OCI-LY3 (cell line): ENCODE results near the gene SLC26A6.

Experiments
- H2AFZ ChIP-seq: fragments of 200-600, 300-600 bp; shearing (Covaris generic); 2 replicates; pipeline ENCODE4 v1.6.0; 2014; ENCODE audit warnings: antibody characterized with exemption, low read depth, low read length
- H3K27ac ChIP-seq: fragments of 200-600, 300-600 bp; sonication (generic); 2 replicates; pipeline ENCODE4 v1.5.1; 2014; ENCODE audit warnings: mild to moderate bottlenecking, low read length, moderate library complexity, mixed read lengths
- H3K27me3 ChIP-seq: fragments of 200-600, 300-600 bp; sonication (generic); 2 replicates; pipeline ENCODE4 v1.6.1; 2014; ENCODE audit warnings: low read depth, low read length, mixed read lengths
- H3K36me3 ChIP-seq: fragments of 200-600, 300-600 bp; sonication (generic); replicated peaks from 2 replicates; pipeline ENCODE3; 2014; ENCODE audit warnings: low read depth, low read length, mixed read lengths
- H3K4me1 ChIP-seq: fragments of 300-600, 200-600 bp; sonication (generic); 2 replicates; pipeline ENCODE4 v1.6.1; 2014; ENCODE audit warnings: low read length, mixed read lengths
- H3K4me2 ChIP-seq: fragments of 200-600, 300-600 bp; sonication (generic); 2 replicates; pipeline ENCODE4 v1.6.1; 2014; ENCODE audit warnings: low read length, mixed read lengths
- H3K4me3 ChIP-seq: fragments of 300-600, 200-600 bp; sonication (generic); 2 replicates; pipeline ENCODE4 v1.5.1; 2014; ENCODE audit warnings: antibody characterized with exemption, mild to moderate bottlenecking, low read length, moderate library complexity
- H3K79me2 ChIP-seq: fragments of 300-600, 200-600 bp; shearing (Covaris generic); 2 replicates; pipeline ENCODE4 v1.6.1; 2014; ENCODE audit warnings: mild to moderate bottlenecking, low read length, mixed read lengths
- H3K9ac ChIP-seq: fragments of 300-600, 200-600 bp; shearing (Covaris generic); 2 replicates; pipeline ENCODE4 v1.6.0; 2014; ENCODE audit warnings: mild to moderate bottlenecking, low read length, moderate library complexity
- H3K9me3 ChIP-seq: fragments of 200-600, 300-600 bp; shearing (Covaris generic); 2 replicates; pipeline ENCODE4 v1.6.1; 2014; ENCODE audit warnings: low read length, mixed read lengths; ENCODE audit not compliant: insufficient read depth
- H4K20me1 ChIP-seq: fragments of 200-600, 300-600 bp; sonication (generic); 2 replicates; pipeline ENCODE4 v1.6.1; 2016; ENCODE audit warnings: low read length, mixed read lengths; ENCODE audit not compliant: insufficient read depth
- EZH2phosphoT487 ChIP-seq: fragments of 200-600 bp; shearing (Covaris generic); IDR thresholded peaks from 2 replicates; pipeline ENCODE4 v1.6.1; 2018; ENCODE audit warnings: antibody characterized with exemption, mixed run types, low read depth
- TF ChIP-seq, protein P1 (sequence below): fragments of 200-600, 300-600 bp; sonication (generic); IDR thresholded peaks from 2 replicates; pipeline ENCODE4 v1.5.1; 2014; ENCODE audit warnings: antibody characterized with exemption, low read length, low read depth

SLC26A6 gene

GRCh38 chr3:48656061-48656840 is 21.0 kb upstream of the SLC26A6 start:
- Histone ChIP-seq H4K20me1 (no peaks in the 10 kb centered on the region; the same call in 1 of the 2 replicates), H3K4me2 (no peak overlapping the region), H3K27me3 (no peaks in the 10 kb centered on the region), H2AFZ (no peak overlapping the region), H3K27ac (no peak overlapping the region), H3K9me3 (no peaks in the 10 kb centered on the region), H3K36me3 (peaks cover 6% of the 10 kb centered on the region), H3K4me1 (no peaks in the 10 kb centered on the region), H3K79me2 (no peaks in the 10 kb centered on the region), H3K4me3 (no peak overlapping the region), H3K9ac (no peak overlapping the region)
- TF ChIP-seq, protein P1, sequence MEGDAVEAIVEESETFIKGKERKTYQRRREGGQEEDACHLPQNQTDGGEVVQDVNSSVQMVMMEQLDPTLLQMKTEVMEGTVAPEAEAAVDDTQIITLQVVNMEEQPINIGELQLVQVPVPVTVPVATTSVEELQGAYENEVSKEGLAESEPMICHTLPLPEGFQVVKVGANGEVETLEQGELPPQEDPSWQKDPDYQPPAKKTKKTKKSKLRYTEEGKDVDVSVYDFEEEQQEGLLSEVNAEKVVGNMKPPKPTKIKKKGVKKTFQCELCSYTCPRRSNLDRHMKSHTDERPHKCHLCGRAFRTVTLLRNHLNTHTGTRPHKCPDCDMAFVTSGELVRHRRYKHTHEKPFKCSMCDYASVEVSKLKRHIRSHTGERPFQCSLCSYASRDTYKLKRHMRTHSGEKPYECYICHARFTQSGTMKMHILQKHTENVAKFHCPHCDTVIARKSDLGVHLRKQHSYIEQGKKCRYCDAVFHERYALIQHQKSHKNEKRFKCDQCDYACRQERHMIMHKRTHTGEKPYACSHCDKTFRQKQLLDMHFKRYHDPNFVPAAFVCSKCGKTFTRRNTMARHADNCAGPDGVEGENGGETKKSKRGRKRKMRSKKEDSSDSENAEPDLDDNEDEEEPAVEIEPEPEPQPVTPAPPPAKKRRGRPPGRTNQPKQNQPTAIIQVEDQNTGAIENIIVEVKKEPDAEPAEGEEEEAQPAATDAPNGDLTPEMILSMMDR = no peak
- TF ChIP-seq EZH2phosphoT487 = no peak

GRCh38 chr3:48655606-48656005 is 20.3 kb upstream of the SLC26A6 start:
- Histone ChIP-seq H3K27ac (no peak overlapping the region), H4K20me1 (no peaks in the 10 kb centered on the region; the same call in 1 of the 2 replicates), H3K36me3 (peaks cover 1% of the 10 kb centered on the region), H3K9me3 (no peaks in the 10 kb centered on the region), H3K79me2 (no peaks in the 10 kb centered on the region), H2AFZ (no peak overlapping the region), H3K9ac (no peak overlapping the region), H3K4me1 (no peaks in the 10 kb centered on the region), H3K4me2 (no peak overlapping the region), H3K4me3 (no peak overlapping the region), H3K27me3 (no peaks in the 10 kb centered on the region)
- no peak for TF ChIP-seq EZH2phosphoT487
- TF ChIP-seq, protein P1 = no peak

DNA sequence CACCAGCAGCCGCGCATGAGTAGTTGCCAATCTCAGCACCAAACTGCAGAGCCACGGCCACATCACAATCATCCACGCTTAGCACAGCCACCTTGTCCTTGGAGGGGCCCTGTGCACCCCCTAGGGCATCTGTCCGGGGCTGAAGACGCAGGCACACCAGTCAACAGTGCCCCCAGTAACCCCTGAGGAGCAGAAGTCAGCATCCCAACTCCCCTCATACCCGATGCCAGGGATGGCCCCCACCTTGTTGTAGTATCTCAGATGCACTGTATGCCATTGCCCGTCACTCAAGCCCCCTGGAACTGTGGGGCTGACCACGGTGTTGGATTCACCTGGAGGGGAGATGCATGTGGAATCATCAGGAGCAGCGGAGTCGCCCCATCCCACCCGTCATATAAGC is 19.8 kb upstream of the SLC26A6 start:
- H3K4me3 ChIP-seq = no peak overlapping the region
- no peaks in the 10 kb centered on the region for H3K9me3 ChIP-seq
- no peak for TF ChIP-seq EZH2phosphoT487
- TF ChIP-seq, protein P1 = no peak
- H3K9ac ChIP-seq = no peak overlapping the region
- no peaks in the 10 kb centered on the region for H3K79me2 ChIP-seq
- H3K27me3 ChIP-seq = no peaks in the 10 kb centered on the region
- no peaks in the 10 kb centered on the region for H3K4me1 ChIP-seq
- no peak overlapping the region for H3K27ac ChIP-seq
- no peak overlapping the region for H2AFZ ChIP-seq
- no peaks in the 10 kb centered on the region; the same call in 1 of the 2 replicates for H4K20me1 ChIP-seq
- no peak overlapping the region for H3K4me2 ChIP-seq
- H3K36me3 ChIP-seq = no peaks in the 10 kb centered on the region

DNA sequence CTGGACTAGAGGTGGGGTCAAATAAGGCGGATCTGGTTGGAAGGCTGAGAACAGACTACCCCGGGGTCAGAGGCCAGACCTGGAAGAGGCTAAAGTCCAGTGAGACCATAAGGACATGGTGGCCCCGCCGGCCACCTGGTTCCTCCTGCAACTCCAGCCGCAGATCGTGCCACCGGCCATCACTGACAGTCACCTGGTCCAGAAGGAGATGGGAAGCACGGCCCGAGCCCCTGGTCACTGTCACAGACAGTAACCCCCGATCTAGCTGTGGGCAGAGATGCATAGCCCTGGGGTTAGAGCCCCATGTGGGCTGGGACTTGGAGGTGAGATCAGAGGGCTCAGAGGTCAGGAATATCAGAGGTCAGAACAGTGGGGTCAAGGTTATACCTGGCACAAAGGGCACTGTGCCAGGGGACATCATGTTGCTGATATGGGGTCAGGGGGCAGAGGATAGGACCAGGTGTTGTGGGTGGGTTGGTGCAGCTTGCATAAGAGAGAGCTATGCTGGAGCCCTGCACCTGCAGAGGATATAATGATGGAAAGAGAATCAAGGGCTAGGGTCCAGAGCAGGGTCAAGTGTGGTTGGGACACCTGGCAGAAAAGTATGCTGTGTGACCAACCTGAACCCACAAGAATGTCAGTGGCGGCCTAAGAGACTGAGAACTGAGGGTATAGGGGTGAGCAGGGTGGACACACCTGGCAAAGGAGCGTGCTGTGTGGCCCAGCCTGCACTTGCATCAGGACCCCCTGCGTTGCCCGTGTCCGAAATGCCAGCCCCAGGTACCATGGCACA is 17.9 kb upstream of the SLC26A6 start:
- Histone ChIP-seq H3K79me2 (no peaks in the 10 kb centered on the region), H3K9ac (no peak overlapping the region), H3K4me2 (no peak overlapping the region), H3K4me1 (no peaks in the 10 kb centered on the region), H4K20me1 (no peaks in the 10 kb centered on the region; the same call in 1 of the 2 replicates), H3K4me3 (no peak overlapping the region), H3K27me3 (no peaks in the 10 kb centered on the region), H3K36me3 (no peaks in the 10 kb centered on the region), H3K27ac (no peak overlapping the region), H3K9me3 (no peaks in the 10 kb centered on the region), H2AFZ (no peak overlapping the region)
- no peak for TF ChIP-seq EZH2phosphoT487
- TF ChIP-seq, protein P1 = no peak
